Measurements from ENCODE around the gene TAB2. TPM values are rescaled to one million over a fixed set of nuclear protein-coding genes. Genes with fewer than 3 reads are reported as not detected.

The TAB2 gene
- total RNA-seq, 1 experiment from 2014 or later: 56.2 TPM

- Histone ChIP-seq H3K56ac (ENCODE audit: insufficient read length, low read depth, low read length) (no peak overlapping the region), H4K91ac (ENCODE audit: insufficient read length, low read depth, low read length) (no peak overlapping the region), H3K79me2 (ENCODE audit: insufficient read depth, low read length) (no peaks in the 10 kb centered on the region), H2BK15ac (ENCODE audit: low read depth, low read length) (no peak overlapping the region), H4K20me1 (ENCODE audit: control insufficient read depth, insufficient read depth, insufficient read length) (no peaks in the 10 kb centered on the region), H4K8ac (replicated peaks; ENCODE audit: insufficient read length, low read depth, low read length) (no peak overlapping the region), H3K27ac (ENCODE audit: insufficient read length, low read depth, low read length) (no peak overlapping the region), H2AK5ac (ENCODE audit: insufficient read length, low read length) (no peak overlapping the region), H4K5ac (ENCODE audit: insufficient read length, low read depth, low read length) (no peak overlapping the region), H3K9ac (ENCODE audit: extremely low read depth, insufficient read length, low read length) (no peak overlapping the region), H3K27me3 (ENCODE audit: insufficient read depth, low read length) (peaks cover 18% of the 10 kb centered on the region; the same call in 1 of the 2 replicates), H2BK20ac (ENCODE audit: low read depth, low read length, poor library complexity, severe bottlenecking) (no peak overlapping the region), H2BK12ac (ENCODE audit: insufficient read length, low read depth, low read length) (no peak overlapping the region), H3K4me1 (ENCODE audit: insufficient read depth, low read length) (no peaks in the 10 kb centered on the region), H3K23ac (ENCODE audit: insufficient read length, low read depth, low read length) (no peak overlapping the region), H3K23me2 (ENCODE audit: insufficient read length, low read depth, low read length, poor library complexity, severe bottlenecking) (peaks cover 6% of the 10 kb centered on the region), H3K4me2 (ENCODE audit: insufficient read depth, insufficient read length, low read length) (peak overlapping the region; percentile 26), H2AFZ (ENCODE audit: low read length) (no peak overlapping the region), H2BK120ac (ENCODE audit: low read depth, low read length, poor library complexity, severe bottlenecking) (no peak overlapping the region), H3T11ph (ENCODE audit: low read length) (no peak overlapping the region), H3K18ac (ENCODE audit: insufficient read length, low read depth, low read length) (no peak overlapping the region), H3K4ac (ENCODE audit: low read depth, low read length) (no peak overlapping the region), H2BK5ac (ENCODE audit: insufficient read length, low read length) (no peak overlapping the region), H3K9me3 (ENCODE audit: control insufficient read depth, low read depth, low read length) (no peaks in the 10 kb centered on the region), H3K79me1 (ENCODE audit: insufficient read depth, low read depth, low read length, poor library complexity, severe bottlenecking) (no peaks in the 10 kb centered on the region), H3K14ac (ENCODE audit: insufficient read depth, low read length) (no peak overlapping the region; the same call in 1 of the 2 replicates)
- Mint-ChIP-seq H3K36me3 (ENCODE audit: insufficient read depth in 1 of 3, low read depth in 3 of 3) (no peaks in the 10 kb centered on the region), H3K4me1 (0 out of 4 replicates have a peak, but pooled peaks cover 0 to 2% of the 10 kb centered on the region in 2 experiments), H3K27me3 (ENCODE audit: low read depth) (peaks cover 54% of the 10 kb centered on the region), H3K27ac (no peak overlapping the region; a peak in 1 of 7 replicates), H3K9me3 (no peaks in the 10 kb centered on the region), H3K4me3 (peak overlapping the region; percentile 54 to 71)
- WGBS (ENCODE audit: extremely low coverage, insufficient read length, low lambda C conversion rate): no CpG with 5 or more reads among the region's 47 CpGs
- no peak for DNase-seq
- no peak for TF ChIP-seq CTCF (conservative IDR thresholded peaks at IDR 0.05)
Measured at GRCh38 chr6:149451376-149452036, 134.0 kb downstream of the TAB2 start.
